ENCODE measurements around the gene FBN2.

DNA sequence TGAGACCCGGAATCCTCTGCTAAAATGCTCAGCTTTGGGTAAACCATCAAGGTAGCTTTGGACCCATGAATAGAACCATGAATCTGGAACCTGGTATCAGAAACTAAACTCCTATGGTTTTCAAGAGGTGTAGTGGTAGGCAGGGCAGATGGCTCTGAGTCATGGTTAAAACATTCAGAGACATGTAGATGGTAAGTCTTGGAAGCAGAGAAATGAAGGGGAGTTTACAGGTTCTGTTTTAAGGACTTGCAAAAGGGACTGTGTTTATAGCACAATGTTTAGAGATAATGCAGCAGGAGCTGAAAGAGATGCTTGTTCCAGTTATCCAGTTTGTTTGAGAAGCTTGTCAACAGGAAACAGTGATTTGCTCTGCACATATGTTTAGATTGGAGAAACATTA is 36.0 kb upstream of the FBN2 start:
- TF ChIP-seq, protein P1, sequence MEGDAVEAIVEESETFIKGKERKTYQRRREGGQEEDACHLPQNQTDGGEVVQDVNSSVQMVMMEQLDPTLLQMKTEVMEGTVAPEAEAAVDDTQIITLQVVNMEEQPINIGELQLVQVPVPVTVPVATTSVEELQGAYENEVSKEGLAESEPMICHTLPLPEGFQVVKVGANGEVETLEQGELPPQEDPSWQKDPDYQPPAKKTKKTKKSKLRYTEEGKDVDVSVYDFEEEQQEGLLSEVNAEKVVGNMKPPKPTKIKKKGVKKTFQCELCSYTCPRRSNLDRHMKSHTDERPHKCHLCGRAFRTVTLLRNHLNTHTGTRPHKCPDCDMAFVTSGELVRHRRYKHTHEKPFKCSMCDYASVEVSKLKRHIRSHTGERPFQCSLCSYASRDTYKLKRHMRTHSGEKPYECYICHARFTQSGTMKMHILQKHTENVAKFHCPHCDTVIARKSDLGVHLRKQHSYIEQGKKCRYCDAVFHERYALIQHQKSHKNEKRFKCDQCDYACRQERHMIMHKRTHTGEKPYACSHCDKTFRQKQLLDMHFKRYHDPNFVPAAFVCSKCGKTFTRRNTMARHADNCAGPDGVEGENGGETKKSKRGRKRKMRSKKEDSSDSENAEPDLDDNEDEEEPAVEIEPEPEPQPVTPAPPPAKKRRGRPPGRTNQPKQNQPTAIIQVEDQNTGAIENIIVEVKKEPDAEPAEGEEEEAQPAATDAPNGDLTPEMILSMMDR (IDR thresholded peaks at IDR 0.05), result no peak
- no peak for TF ChIP-seq POLR2A (IDR thresholded peaks at IDR 0.05)
